CD4-positive, alpha-beta T cell treated with Interferon alpha-2 for 1 hour (primary cell): Measurements from ENCODE around the gene PRKAG2.
"Not testable (repeated sequence)": the region's sequence is repeated elsewhere in the genome, so short reads cannot be mapped to it uniquely, and the experiment has no call there.

ENCODE experiments used
- DNase-seq, 2 donors: peaks; one replicate each; pipeline ENCODE4 v3.0.0-alpha.2; 2020 to 2022

PRKAG2 gene

DNA sequence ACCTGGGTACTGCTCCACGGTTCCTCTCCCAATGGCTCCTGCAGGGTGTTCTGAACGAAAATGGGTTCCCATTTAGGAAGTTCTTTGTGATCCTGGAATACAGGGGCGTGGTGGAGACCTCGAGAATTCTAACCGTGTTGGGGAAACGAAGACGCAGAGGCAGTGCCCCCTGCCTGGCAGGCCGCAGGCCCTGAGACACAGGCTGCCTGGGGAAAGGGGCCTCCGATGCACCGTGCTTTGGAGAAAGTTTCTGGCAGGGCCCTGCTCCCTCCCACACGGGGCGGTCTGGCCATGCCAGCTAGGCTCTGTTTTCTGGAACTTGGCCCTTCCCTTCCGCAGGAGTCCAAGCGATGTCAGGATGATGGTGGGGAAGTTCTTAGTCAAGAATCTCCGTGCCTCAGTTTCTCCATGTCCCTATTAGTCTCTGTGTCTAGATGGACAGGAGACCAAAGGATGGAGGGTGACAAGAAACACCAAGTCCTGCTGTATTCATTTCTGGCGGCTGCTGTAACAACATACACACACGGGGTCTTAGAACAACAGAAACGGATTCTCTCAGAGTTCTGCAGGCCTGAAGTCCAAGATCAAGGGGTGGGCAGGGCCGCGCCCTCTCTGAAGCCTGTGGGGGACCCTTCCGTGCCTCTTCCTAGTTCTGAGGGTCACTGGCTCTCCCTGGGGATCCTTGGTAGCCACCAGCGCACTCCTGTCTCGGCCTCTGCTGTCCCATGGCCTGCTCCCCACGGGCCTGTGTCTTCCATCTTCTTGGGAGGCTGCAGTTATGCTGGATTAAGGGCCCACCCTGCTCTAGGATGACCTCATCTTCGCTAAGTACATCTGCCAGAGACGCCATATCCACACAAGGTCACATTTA lies 27.7 kb downstream of the PRKAG2 start:
- DNase-seq = no peak

DNA sequence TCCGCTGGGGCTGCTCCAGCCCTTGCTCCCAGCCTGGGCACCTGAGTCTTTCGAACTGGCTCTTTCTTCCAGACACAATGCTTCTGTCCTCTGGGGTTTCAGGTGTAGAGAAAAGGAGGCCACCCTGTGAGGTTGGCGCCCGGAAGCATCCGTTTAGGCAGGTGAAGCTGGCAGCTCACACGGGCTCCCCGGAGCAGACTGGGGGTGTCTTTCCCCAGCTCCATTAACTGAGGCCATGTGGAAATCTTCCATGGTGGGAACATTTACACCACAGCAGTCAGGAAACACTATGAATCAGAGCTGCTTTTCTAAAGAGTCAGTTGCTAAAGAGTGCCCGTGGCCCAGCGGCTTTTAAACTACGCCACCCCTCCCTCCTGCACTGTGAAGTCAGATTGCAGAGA lies 29.2 kb downstream of the PRKAG2 start:
- DNase-seq = no peak

DNA sequence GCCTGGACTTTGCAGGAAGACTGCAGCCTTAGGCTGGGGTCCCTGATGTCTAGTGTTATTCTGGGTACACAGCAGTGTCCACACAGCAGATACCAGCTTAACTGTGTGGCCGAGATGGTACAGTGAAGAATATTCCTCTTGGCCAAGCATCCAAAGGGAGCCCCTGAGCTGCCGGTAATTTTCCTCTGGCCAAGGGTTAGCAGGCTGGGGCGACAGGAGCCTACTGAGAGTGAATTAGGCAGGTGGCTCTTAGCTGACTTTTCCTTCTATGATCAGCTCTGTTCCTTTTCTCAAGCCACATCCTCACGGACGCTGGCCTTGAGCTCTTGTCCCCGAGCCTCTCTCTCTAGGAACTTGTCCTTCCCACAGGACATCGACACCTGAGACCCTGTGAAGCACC lies 29.8 kb downstream of the PRKAG2 start:
- no peak for DNase-seq

DNA sequence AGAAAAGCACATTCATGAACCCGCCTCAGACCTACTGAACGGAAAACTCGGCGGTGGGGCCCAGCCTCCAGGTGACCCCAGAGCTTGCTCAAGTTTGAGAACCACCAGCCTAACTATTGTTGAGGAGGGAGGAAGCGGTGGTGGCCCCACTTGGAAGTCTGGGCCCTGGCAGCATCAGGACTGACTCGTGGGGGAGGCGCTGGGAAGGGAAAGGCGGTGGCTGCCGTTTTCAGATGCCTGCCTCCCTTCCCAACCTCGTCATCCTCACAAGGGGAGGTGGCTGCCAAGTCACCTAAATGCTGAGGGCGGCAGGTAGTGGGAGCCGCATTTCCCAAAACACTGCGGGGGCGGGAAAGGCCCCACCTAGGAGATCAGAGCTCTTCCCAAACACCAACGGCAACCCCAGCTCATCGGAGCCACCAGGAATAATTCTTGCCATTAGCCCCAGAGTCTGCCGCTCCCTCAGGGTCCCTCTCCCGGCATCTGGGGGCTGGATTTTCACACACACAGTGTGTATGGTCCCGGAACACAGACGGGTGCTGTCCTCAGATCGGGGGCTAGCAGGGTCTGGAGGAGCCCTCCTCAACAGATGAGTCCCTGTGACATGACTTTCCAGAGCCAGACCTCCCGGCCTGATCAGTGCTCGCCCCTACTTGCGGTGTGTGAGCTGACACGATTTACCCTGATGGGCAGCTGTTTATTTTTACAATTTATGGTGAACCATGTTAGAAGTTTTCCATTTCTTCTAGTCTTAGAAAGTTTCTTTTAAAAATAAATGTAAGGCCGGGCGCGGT lies 31.3 kb downstream of the PRKAG2 start:
- DNase-seq = no peak

DNA sequence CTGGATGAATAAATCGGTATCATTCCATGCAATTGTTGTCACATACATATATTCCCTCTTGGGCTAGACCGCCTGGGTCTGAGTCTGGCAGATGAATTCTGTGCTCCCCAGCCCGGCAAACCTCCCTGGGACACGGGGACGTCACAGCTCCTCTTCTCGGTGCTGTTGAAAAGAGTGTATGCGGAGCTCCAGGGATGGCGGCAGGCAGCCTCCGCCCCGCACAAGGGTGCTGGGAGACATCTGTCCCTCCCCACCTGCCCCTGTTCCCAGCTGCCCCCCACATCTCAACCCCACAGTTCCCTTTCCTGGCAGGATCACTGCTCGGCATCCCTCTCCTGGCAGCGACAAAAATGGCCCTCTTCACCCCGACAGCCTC lies 32.1 kb downstream of the PRKAG2 start:
- DNase-seq = no peak

DNA sequence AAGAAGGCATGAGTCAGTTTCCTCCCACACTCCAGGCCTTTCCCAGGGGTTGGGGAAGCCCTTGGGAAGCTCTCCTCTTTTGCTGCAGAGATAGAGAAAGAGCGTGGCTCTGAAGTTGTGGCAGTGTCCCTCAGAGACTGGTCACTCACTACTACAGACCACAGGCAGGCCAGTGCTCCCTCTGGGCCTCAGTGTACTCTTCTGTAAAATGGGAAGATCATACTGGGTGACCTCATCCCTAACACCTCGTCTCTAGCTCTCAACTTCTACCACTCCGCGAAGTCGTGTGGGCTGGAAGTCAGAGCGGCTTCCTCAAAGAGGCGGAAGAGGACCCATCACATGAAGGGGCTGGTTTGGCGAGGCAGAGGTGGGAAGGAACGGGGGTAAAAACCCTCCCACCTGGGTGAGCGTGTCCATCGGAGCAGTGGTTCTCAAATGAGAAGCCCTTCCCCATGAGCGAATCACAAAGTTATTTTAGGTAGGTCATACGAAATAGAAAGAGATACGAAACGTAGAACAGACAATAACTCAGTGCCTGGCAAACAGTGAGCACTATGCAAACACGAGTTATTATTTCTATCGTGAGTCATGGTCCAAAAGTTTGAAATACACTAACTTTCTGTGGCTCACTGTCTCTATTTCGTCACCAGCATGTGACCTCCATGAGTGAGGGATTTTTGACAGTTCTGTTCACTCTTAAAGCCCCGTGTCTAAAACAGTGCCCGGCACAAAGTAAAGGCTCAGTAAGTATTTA lies 32.7 kb downstream of the PRKAG2 start:
- DNase-seq = peak in 1 of 2 donors; percentile 38

DNA sequence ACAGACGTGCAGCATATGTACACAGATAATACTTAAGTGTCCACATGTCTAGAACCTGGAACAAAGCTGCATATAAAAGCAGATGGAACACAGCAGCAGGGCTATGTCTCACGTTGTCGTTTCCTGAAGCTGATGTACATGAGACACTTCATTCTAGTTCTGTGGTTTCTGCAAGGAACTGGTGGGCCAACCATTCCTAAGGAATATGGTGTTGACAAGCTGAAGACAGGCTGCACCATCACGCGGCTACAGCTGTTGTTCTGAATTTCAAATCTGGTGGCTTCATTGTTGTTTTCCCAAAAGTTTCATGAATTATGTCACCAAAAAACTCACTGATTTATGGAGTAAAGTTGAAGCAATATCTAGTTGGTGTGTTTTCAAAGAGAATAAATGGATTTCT lies 33.7 kb downstream of the PRKAG2 start:
- DNase-seq = no peak

DNA sequence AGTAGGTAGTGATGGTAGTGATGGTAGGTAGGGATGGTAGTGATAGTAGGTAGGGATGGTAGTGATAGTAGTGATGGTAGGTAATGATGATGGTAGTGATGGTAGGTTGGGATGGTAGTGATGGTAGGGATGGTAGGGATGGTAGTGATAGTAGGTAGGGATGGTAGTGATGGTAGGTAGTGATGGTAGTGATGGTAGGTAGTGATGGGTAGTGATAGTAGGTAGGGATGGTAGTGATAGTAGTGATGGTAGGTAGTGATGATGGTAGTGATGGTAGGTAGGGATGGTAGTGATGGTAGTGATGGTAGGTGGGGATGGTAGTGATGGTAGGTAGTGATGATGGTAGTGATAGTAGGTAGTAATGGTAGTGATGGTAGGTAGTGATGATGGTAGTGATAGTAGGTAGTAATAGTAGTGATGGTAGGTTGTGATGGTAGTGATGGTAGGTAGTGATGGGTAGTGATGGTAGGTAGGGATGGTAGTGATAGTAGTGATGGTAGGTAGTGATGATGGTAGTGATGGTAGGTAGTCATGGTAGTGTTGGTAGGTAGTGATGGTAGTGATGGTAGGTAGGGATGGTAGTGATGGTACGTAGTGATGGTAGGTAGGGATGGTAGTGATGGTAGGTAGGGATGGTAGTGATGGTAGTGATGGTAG lies 35.4 kb downstream of the PRKAG2 start:
- DNase-seq = not testable (repeated sequence)

DNA sequence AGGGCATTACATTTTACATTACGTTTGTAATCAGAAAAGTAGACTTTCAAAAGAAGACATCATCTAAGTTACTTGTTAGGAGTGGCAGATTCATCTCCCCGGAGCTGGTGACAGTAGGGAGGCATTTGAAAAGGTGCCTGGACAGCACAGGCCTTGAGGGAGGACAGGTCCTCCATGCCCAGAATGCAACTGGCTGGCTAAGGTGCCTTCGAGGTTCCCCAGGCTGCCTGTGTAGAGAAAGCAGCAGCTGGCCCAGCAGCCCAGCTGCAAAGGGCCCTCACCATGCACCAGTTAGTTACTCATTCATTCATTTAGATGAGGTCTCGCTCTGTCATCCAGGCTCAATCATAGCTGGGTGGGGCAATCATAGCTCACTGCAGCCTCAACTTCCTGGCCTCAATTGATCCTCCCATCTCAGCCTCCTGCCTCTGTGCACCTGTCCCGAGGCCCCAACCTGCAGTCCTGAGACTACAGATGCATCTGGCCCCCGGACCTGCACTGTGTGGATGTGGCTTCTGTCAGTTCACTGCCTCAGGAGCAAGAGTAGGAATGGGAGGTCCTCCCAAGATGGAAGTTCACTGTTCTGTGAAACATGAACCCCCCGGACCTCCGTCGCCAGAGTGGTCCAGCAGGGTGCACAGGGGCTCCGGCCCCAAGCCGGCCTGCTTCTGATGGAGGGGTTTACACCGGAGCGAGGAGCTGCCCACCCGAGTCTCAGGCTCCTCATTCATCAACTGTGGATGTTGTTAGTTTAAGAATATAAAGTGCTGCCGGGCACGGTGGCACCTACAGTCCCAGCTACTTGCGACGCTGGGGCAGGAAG lies 36.6 kb downstream of the PRKAG2 start:
- no peak for DNase-seq

DNA sequence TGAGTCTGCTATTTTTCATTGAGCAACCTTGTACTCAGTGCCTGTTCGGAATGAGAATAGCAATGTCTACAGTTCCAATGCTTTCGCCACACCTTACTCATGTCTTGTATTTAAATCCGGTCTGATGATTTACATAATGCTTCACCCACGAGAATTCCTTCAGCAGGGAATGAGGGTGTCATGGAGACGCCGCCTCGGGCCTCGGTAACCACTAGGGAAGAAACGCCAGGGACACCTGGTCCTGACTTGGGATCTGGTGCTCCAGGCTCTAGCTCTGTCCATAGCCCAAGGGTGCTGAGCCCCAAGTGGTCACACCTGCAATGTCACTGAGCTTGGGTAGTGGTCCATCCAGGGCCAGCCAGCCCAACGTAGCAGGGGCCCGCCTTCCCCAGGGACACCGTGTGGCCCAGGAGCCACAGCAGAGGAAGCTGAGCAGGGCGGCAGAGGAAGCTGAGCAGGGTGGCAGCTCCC lies 37.4 kb downstream of the PRKAG2 start:
- no peak for DNase-seq

DNA sequence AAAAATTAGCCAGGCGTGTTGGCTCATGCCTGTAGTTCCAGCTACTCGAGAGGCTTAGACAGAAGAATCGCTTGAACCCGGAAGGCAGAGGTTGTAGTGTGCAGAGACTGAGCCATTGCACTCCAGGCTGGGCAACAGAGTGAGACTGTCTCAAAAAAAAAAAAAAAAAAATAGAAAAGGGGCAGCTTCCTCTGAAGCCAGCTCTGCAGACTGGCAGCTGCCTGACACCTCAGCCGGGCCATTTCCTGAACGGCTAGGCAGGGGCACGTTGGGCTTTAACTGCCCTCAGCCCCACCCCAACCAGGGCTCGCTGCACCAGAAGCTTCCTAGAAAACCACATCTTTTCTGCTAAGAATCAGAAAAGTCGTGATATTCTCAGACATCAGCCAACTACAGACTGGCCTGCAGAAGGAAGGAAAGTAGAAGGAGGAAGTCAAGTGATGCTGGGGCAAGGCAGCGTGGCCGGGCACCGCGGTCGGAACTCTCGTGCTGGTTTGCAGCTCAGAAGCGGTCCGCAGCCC lies 38.0 kb downstream of the PRKAG2 start:
- DNase-seq = peak; percentile 71 to 77

DNA sequence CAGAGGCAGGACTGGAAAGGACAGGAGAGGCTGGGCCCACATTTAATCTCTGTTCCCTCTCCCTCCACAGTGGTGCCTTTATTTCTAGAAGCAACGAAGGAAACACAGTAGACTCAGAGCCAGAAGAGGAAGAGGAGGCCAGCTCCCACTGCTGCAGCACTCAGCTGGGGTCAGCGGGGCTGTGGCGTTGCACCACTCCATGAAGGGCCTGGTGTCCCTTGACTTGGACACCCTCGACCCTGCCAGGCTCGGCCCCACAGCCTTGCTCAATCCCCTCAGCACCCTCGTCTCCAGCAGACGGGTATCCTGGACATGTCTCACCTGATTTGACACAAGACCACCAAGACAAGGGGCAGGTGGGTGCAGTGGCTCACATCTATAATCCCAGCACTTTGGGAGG lies 38.8 kb downstream of the PRKAG2 start:
- DNase-seq = no peak

DNA sequence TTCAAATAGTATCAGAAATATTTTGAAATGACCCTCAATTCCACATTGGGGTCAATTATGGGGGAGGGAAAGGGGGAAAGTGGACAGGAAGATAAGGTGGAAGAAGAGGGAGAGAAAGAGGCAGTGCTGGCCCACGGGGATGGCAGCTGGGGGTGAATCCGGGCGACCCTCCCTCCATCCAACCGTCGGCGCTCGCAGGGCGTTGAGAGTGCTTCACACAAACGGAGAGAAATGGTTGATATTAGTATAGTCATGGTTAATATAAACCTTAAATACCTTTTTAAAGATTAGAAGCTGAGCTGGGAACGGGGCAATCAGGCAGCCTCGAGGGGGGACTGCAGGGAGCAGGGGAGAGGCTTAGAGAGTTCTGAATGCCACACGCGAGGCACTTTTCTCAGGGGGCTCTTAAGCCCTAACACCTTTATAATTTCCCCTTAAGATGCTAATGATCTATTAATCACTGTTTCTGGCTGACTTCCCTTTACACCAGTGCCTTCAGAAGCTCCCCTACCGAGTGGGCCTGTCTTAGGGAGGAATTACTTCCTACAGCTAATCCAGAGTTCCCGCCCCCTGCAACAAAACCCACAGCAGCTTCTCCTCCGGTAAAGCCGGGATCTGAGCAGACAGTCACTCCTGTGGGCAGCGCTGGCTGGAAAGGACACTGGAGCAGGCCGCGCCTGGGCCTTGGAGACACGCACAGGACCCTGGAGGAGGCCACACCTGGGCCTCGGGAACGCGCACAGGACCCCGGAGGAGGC lies 39.5 kb downstream of the PRKAG2 start:
- no peak for DNase-seq

DNA sequence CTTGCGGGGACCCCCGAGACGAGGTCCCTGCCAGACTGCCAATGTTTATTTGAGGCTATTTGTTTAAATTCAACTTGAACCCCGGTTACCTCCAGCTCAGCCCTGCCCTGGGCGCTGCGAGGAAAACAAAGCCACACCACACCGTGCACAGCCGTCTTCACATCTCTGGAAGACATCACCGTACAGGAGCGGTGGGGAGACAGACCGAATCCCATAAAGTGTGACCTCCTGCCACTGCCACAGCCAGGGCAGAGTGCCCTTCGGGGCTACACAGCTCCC lies 40.0 kb downstream of the PRKAG2 start:
- DNase-seq = no peak

DNA sequence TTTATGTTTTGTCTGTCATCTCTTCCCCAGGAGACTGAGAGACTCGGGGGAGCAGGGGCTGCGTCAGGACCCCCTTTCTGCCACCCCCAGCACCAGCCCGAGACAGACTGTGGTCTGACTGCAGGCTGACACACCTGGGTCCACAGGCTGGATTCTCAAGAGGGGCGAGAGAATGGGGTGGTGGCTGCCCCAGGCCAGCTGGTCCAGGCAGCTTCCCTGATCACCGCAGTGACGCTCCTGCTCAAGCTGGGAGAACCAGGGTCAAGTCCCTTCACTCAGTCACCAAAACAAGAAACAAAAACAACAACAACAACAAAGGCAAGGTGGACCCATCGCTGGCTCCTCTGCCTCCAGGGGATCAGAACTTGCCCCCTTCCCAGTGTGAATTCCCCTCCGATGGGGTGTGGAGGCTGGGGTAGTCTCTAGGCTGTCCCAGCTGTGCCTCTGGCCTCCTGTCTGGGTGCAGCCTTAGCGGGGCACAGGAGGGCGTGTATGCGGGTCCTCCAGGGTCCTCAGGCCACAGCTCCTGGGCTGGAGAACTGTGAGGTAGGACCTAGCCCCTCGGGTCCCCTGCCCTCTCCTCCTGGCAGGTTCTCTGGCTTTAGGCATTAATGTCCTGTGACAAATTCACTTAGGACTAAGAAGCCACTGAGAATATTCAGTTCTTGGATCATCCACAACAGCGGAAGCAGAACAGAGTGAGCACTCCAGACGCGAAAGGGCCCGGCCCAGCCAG lies 40.6 kb downstream of the PRKAG2 start:
- DNase-seq = no peak

DNA sequence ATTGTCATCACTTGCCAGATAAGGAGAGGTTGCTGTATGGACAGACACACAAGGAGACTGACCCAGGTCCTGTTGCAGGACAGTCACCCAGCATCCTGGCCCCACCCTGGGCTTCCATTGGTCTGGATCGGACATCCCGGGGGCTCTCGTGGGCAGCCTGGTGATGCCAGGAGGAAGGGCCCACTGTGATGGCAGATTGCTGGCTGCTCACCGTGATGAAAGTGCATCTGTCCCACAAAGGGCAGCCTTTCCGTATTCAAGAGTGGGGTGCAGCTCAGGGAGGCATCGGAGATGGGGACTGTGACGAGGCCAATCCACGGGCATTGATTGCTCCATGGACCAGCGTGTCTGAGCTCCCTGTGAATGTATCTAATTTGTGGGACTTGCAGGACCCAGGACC lies 41.3 kb downstream of the PRKAG2 start:
- no peak for DNase-seq

DNA sequence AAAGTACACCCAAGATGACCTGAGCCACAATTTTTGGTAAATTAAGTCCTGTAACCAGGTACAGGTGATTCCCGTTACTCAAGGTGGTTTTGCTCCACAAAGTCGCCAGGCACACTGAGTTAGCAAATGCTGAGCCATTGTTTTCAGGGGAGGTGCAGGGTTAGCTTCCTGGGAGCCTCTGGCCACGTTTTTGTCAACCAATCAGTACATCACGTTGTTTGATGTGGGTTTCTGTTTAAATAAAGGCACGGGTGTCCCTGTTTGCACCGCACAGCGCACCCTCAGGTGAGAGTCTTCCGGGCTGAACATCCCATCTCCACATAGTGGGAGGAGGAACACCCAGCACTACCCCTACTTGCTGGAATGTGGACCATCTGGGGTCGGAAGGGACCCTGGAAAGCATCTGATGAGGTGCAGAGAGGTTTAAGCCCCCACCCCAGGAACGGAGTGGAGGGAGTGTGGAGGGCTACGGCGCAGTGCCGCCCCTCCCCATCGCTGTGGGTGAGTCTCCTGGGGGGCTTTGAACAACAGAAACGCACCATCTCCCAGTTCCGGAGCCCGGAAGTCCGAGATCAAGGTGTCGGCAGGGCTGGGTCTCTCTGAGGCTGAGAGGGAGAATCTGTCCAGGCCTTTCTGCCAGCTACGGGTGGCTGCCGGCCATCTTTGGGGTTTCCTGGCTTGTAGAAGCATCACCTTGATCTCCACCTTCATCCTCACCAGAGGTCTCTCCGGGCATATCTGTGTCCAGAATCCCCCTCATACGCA lies 42.5 kb downstream of the PRKAG2 start:
- DNase-seq = peak in 1 of 2 donors; percentile 30

DNA sequence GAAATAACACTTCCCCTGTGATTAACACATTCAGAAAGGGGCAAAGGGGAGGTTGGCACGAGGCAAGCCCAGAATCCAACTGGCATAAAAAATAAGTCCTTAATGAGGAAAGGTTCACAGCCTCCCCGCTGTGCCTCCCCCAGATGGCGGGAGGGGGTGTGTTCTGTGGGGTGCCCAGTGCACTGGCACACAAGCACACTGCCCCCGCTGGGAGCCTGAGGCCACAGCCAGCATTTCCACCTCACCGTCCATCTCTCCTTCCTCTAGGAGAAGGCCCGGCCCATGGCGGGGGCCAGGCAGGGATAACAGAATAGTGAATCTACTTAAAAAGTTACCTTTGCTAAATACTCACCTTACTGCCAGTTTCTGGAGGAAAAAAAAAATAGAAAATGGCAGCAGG lies 43.2 kb downstream of the PRKAG2 start:
- no peak for DNase-seq

DNA sequence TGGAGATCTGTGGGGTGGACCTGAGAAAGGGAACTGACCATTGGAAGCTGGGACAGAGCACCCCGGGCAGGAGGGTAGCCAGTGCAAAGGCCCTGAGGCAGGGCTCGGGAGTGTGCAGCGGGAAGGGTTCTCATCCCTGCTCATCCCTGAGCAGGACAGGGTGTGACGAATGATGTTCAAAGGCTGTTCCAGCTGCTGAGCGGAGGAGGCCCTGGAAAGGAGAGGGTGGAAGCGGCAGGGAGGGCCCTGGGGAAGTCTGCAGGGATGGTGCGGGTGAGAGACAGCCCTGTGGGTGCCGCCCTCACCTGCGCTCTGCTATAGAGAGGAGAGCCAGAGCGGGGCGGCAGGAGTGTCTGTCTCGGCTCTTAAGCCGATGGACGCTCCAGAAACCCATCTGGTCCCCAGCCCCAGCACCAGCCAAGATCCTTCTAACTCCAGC lies 43.7 kb downstream of the PRKAG2 start:
- no peak for DNase-seq

DNA sequence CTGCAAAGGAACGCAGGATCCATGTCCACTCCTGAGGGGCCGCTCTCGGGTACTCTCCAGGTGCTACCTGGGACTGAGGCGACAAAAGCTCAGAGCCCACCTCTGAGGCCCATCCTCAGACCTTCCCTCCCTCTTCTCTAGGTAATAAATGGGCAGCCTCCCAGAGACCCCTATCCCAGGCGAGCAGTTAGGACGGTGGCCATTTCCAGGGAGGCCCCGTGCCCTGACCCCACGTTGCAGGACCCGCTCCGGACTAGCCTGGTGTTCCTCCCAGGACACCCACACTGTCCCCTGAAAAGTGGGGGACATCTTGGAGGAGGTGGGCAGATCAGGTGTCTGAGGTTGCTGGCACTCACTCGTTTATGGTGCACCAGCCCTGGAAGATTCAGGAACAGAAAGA lies 44.3 kb downstream of the PRKAG2 start:
- no peak for DNase-seq
